ENCODE measurements around the gene KRCC1.

DNA sequence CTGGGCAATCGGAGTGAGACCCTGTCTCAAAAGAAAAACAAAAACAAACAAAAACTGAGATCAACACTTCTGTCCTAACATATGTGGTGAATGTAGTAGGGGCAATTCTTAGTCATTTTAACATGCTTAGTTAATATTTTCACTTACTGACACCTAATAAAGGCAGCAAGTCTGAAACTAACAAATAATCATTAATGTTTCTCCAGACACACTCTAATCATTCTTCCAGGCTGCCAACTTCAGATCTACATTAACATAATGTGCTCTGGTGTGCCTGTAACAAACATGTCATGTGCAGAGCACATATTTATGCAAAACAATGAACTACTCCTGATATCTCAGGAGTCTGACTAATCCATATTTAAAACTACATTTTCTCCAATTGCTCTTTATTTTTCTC is 6.0 kb downstream of the KRCC1 start:
- TF ChIP-seq, protein P1, sequence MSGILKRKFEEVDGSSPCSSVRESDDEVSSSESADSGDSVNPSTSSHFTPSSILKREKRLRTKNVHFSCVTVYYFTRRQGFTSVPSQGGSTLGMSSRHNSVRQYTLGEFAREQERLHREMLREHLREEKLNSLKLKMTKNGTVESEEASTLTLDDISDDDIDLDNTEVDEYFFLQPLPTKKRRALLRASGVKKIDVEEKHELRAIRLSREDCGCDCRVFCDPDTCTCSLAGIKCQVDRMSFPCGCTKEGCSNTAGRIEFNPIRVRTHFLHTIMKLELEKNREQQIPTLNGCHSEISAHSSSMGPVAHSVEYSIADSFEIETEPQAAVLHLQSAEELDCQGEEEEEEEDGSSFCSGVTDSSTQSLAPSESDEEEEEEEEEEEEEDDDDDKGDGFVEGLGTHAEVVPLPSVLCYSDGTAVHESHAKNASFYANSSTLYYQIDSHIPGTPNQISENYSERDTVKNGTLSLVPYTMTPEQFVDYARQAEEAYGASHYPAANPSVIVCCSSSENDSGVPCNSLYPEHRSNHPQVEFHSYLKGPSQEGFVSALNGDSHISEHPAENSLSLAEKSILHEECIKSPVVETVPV (CRISPR knock-in tag; IDR thresholded peaks at IDR 0.05), result no peak
- TF ChIP-seq ZC3H10 (CRISPR knock-in tag; IDR thresholded peaks at IDR 0.05) (no peak), ZNF565 (CRISPR knock-in tag; conservative IDR thresholded peaks at IDR 0.05; ENCODE audit: low read depth) (no peak)
- TF ChIP-seq, protein P2, sequence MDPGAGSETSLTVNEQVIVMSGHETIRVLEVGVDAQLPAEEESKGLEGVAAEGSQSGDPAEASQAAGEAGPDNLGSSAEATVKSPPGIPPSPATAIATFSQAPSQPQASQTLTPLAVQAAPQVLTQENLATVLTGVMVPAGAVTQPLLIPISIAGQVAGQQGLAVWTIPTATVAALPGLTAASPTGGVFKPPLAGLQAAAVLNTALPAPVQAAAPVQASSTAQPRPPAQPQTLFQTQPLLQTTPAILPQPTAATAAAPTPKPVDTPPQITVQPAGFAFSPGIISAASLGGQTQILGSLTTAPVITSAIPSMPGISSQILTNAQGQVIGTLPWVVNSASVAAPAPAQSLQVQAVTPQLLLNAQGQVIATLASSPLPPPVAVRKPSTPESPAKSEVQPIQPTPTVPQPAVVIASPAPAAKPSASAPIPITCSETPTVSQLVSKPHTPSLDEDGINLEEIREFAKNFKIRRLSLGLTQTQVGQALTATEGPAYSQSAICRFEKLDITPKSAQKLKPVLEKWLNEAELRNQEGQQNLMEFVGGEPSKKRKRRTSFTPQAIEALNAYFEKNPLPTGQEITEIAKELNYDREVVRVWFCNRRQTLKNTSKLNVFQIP (CRISPR knock-in tag; IDR thresholded peaks at IDR 0.05; ENCODE audit: borderline replicate concordance, low read depth), result no peak

All from SK-N-SH treated with all-trans-retinoic acid at 6 μM for 48 hours (cell line).